Suprapubic skin (tissue), 4 donors: Measurements from ENCODE around the gene CCDC40.

Experiments
- CTCF ChIP-seq, 2 donors: fragments of 200-600 bp in 1 of 2; fragments of 450-650 bp in 1 of 2; sonication (generic) in 1 of 2; IDR thresholded peaks; one replicate each; pipeline ENCODE4 v1.5.1; 2016 to 2019; ENCODE audit warnings: antibody characterized with exemption in 2 of 2, mild to moderate bottlenecking in 1 of 2, moderate library complexity in 1 of 2
- POLR2A ChIP-seq, 2 donors: fragments of 450-650 bp; IDR thresholded peaks; one replicate each; pipeline ENCODE4 v1.6.1; 2017; ENCODE audit warnings: antibody characterized with exemption in 2 of 2, mild to moderate bottlenecking in 2 of 2, moderate library complexity in 2 of 2
- POLR2AphosphoS5 ChIP-seq, 3 donors: sonication (generic); formaldehyde crosslinking; IDR thresholded peaks; one replicate each; pipeline ENCODE4 v1.6.1; 2017; ENCODE audit warnings: antibody characterized with exemption in 3 of 3

- TF ChIP-seq POLR2A (IDR thresholded peaks at IDR 0.05) (no peak), CTCF (IDR thresholded peaks at IDR 0.05) (no peak), POLR2AphosphoS5 (IDR thresholded peaks at IDR 0.05) (no peak)
Measured at GRCh38 chr17:80050706-80051105, 14.3 kb downstream of the CCDC40 start.
